HEK293 (cell line): Measurements from ENCODE around the gene APOH.

ENCODE experiments used
- CTCF ChIA-PET: fragments of 350-600 bp; formaldehyde crosslinking; extraction: SDS; loops from one replicate; lab custom pipeline; 2021; ENCODE audit warnings: antibody characterized with exemption; lab: Yijun Ruan, JAX
- POLR2A ChIA-PET: fragments of 300-600 bp; formaldehyde crosslinking; extraction: SDS; loops from one replicate; lab custom pipeline; 2020; ENCODE audit warnings: antibody characterized with exemption, inconsistent platforms; lab: Yijun Ruan, JAX
- H3K27ac ChIP-seq: fragments of 200-500 bp; sonication (Bioruptor generic); 2 replicates; pipeline ENCODE4 v1.5.1; 2014; ENCODE audit warnings: low read depth, low read length, control low read depth, inconsistent platforms; ENCODE audit errors: extremely low read depth
- H3K36me3 ChIP-seq, 2 experiments: fragments of 200-500 bp in 1 of 2; sonication (Bioruptor generic) in 1 of 2; 1 replicate in 1 of 2; 2 replicates in 1 of 2; pipeline ENCODE4 v1.5.1; 2014 to 2017; ENCODE audit warnings: inconsistent platforms in 2 of 2, low read length in 2 of 2; ENCODE audit not compliant: control insufficient read depth in 2 of 2, insufficient read depth in 1 of 2
- H3K4me1 ChIP-seq: fragments of 200-500 bp; sonication (Bioruptor generic); 2 replicates; pipeline ENCODE4 v1.5.1; 2014; ENCODE audit warnings: mild to moderate bottlenecking, low read length, inconsistent platforms; ENCODE audit not compliant: control insufficient read depth, insufficient read depth
- H3K4me3 ChIP-seq: 2 replicates; pipeline ENCODE4 v1.5.1; 2011; ENCODE audit warnings: low read depth, mild to moderate bottlenecking, control low read depth, low read length, moderate library complexity
- H3K9me3 ChIP-seq: fragments of 200-500 bp; sonication (Bioruptor generic); 2 replicates; pipeline ENCODE4 v1.5.1; 2014; ENCODE audit warnings: low read depth, low read length, inconsistent platforms; ENCODE audit not compliant: control insufficient read depth, insufficient read depth
- FEZF1 ChIP-seq: fragments of 450-650 bp; formaldehyde crosslinking; IDR thresholded peaks from 2 replicates; pipeline ENCODE4 v1.5.1; 2016; ENCODE audit warnings: missing biosample characterization, missing genetic modification characterization
- KLF9 ChIP-seq: fragments of 450-650 bp; formaldehyde crosslinking; IDR thresholded peaks from 2 replicates; pipeline ENCODE4 v1.5.1; 2016; ENCODE audit warnings: missing biosample characterization, missing genetic modification characterization, low read depth
- OSR2 ChIP-seq: fragments of 450-650 bp; formaldehyde crosslinking; IDR thresholded peaks from 2 replicates; pipeline ENCODE4 v1.5.1; 2016; ENCODE audit warnings: missing biosample characterization, missing genetic modification characterization
- PRDM1 ChIP-seq: fragments of 450-650 bp; formaldehyde crosslinking; IDR thresholded peaks from 2 replicates; pipeline ENCODE4; 2016; ENCODE audit warnings: missing biosample characterization, missing genetic modification characterization
- ZBTB8A ChIP-seq: fragments of 450-650 bp; formaldehyde crosslinking; IDR thresholded peaks from 2 replicates; pipeline ENCODE4 v1.5.1; 2016; ENCODE audit warnings: missing biosample characterization, missing genetic modification characterization
- ZNF114 ChIP-seq: fragments of 450-650 bp; formaldehyde crosslinking; IDR thresholded peaks from 2 replicates; pipeline ENCODE4 v1.5.0; 2017; ENCODE audit warnings: missing biosample characterization, missing genetic modification characterization
- ZNF16 ChIP-seq: fragments of 450-650 bp; formaldehyde crosslinking; IDR thresholded peaks from 2 replicates; pipeline ENCODE4 v1.5.1; 2016; ENCODE audit warnings: low read depth, missing biosample characterization, missing genetic modification characterization
- ZNF19 ChIP-seq: fragments of 450-650 bp; formaldehyde crosslinking; IDR thresholded peaks from 2 replicates; pipeline ENCODE4; 2016; ENCODE audit warnings: missing biosample characterization, missing genetic modification characterization, low read depth
- ZNF302 ChIP-seq: fragments of 450-650 bp; formaldehyde crosslinking; IDR thresholded peaks from 2 replicates; pipeline ENCODE4 v1.5.1; 2016; ENCODE audit warnings: missing biosample characterization, missing genetic modification characterization, low read depth
- ZNF548 ChIP-seq: fragments of 450-650 bp; formaldehyde crosslinking; IDR thresholded peaks from 2 replicates; pipeline ENCODE4 v1.5.1; 2016; ENCODE audit warnings: missing biosample characterization, missing genetic modification characterization
- ZNF623 ChIP-seq: fragments of 450-650 bp; formaldehyde crosslinking; IDR thresholded peaks from 2 replicates; pipeline ENCODE4 v1.5.1; 2016; ENCODE audit warnings: missing biosample characterization, missing genetic modification characterization
- ZNF768 ChIP-seq: fragments of 450-650 bp; formaldehyde crosslinking; IDR thresholded peaks from 2 replicates; pipeline ENCODE4 v1.5.1; 2018; ENCODE audit warnings: missing biosample characterization, mild to moderate bottlenecking, missing genetic modification characterization
- ZNF830 ChIP-seq: fragments of 450-650 bp; IDR thresholded peaks from 2 replicates; pipeline ENCODE4 v1.5.0; 2018; ENCODE audit warnings: missing biosample characterization, missing genetic modification characterization, low read depth, mild to moderate bottlenecking, moderate library complexity
- TF ChIP-seq, protein P1 (sequence below): fragments of 450-650 bp; formaldehyde crosslinking; IDR thresholded peaks from 2 replicates; pipeline ENCODE4 v1.5.1; 2017; ENCODE audit warnings: missing biosample characterization, missing genetic modification characterization
- TF ChIP-seq, protein P2 (sequence below): fragments of 450-650 bp; formaldehyde crosslinking; IDR thresholded peaks from 2 replicates; pipeline ENCODE4 v1.5.1; 2016; ENCODE audit warnings: missing biosample characterization, missing genetic modification characterization
- TF ChIP-seq, protein P3 (sequence below): fragments of 450-650 bp; formaldehyde crosslinking; IDR thresholded peaks from 2 replicates; pipeline ENCODE4 v1.5.1; 2016; ENCODE audit warnings: missing biosample characterization, missing genetic modification characterization
- TF ChIP-seq, protein P4 (sequence below): fragments of 450-650 bp; formaldehyde crosslinking; IDR thresholded peaks from 2 replicates; pipeline ENCODE4 v1.5.1; 2016; ENCODE audit warnings: missing biosample characterization, missing genetic modification characterization
- TF ChIP-seq, protein P5 (sequence below): fragments of 450-650 bp; formaldehyde crosslinking; IDR thresholded peaks from 2 replicates; pipeline ENCODE4 v1.5.1; 2016; ENCODE audit warnings: missing biosample characterization, missing genetic modification characterization

Gene APOH

DNA sequence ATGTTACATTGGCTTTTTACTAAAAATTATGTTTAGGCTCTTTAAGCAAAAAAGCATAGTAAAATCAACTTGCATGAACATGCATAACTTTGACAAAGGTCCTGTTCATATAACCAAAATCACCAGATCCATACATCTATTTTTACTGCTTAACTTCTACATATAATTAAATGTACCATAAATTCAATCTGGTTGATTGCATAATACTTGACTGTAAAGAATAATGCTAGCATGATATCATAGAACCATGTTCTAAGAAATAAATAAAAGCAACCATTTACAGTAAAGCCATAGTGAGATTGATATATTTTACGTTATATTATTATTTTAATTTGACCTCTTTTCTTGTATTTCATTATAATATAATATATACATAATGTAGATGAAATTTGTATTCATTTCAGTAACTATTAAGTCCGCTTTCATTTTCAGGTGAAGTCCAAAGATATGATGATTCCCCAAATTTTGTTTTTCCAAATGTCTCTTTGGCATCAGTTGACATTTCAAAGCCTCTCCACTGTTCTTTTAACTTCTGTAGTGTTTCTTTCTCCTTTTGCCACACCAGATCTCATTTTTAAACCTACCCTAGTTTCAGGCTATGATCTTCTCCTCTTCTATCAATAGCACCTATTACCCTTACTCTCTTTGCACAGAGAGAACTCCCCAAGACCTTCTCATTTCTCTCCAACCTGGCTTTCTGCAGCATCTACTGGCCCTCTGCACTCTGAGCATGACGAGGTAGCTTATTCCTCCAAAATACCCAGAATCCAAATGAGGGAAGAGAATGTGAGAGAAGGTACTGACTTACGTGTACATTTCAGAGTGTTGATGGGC, 1.8 kb downstream of the APOH start:
- POLR2A ChIA-PET, result no interaction called here
- Histone ChIP-seq H3K4me3 (no peak overlapping the region), H3K9me3 (no peaks in the 10 kb centered on the region), H3K36me3 (no peaks in the 10 kb centered on the region), H3K4me1 (no peaks in the 10 kb centered on the region), H3K27ac (no peak overlapping the region)
- CTCF ChIA-PET, result interaction anchor here (0.6 kb wide), 1 partner anchor 27 kb away, joined by 3 read pairs; no protein-coding TSS in a partner anchor
- no peak for TF ChIP-seq ZNF114 (tag by site-specific recombination)
- TF ChIP-seq, protein P1, sequence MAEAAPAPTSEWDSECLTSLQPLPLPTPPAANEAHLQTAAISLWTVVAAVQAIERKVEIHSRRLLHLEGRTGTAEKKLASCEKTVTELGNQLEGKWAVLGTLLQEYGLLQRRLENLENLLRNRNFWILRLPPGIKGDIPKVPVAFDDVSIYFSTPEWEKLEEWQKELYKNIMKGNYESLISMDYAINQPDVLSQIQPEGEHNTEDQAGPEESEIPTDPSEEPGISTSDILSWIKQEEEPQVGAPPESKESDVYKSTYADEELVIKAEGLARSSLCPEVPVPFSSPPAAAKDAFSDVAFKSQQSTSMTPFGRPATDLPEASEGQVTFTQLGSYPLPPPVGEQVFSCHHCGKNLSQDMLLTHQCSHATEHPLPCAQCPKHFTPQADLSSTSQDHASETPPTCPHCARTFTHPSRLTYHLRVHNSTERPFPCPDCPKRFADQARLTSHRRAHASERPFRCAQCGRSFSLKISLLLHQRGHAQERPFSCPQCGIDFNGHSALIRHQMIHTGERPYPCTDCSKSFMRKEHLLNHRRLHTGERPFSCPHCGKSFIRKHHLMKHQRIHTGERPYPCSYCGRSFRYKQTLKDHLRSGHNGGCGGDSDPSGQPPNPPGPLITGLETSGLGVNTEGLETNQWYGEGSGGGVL (tag by site-specific recombination), result no peak
- TF ChIP-seq, protein P2, sequence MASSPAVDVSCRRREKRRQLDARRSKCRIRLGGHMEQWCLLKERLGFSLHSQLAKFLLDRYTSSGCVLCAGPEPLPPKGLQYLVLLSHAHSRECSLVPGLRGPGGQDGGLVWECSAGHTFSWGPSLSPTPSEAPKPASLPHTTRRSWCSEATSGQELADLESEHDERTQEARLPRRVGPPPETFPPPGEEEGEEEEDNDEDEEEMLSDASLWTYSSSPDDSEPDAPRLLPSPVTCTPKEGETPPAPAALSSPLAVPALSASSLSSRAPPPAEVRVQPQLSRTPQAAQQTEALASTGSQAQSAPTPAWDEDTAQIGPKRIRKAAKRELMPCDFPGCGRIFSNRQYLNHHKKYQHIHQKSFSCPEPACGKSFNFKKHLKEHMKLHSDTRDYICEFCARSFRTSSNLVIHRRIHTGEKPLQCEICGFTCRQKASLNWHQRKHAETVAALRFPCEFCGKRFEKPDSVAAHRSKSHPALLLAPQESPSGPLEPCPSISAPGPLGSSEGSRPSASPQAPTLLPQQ (tag by site-specific recombination), result no peak
- no peak for TF ChIP-seq FEZF1 (tag by site-specific recombination)
- TF ChIP-seq, protein P3, sequence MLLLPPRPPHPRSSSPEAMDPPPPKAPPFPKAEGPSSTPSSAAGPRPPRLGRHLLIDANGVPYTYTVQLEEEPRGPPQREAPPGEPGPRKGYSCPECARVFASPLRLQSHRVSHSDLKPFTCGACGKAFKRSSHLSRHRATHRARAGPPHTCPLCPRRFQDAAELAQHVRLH (tag by site-specific recombination), result no peak
- TF ChIP-seq, protein P4, sequence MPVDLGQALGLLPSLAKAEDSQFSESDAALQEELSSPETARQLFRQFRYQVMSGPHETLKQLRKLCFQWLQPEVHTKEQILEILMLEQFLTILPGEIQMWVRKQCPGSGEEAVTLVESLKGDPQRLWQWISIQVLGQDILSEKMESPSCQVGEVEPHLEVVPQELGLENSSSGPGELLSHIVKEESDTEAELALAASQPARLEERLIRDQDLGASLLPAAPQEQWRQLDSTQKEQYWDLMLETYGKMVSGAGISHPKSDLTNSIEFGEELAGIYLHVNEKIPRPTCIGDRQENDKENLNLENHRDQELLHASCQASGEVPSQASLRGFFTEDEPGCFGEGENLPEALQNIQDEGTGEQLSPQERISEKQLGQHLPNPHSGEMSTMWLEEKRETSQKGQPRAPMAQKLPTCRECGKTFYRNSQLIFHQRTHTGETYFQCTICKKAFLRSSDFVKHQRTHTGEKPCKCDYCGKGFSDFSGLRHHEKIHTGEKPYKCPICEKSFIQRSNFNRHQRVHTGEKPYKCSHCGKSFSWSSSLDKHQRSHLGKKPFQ (tag by site-specific recombination), result no peak
- TF ChIP-seq ZNF623 (tag by site-specific recombination), result no peak
- no peak for TF ChIP-seq ZNF16 (tag by site-specific recombination)
- TF ChIP-seq, protein P5, sequence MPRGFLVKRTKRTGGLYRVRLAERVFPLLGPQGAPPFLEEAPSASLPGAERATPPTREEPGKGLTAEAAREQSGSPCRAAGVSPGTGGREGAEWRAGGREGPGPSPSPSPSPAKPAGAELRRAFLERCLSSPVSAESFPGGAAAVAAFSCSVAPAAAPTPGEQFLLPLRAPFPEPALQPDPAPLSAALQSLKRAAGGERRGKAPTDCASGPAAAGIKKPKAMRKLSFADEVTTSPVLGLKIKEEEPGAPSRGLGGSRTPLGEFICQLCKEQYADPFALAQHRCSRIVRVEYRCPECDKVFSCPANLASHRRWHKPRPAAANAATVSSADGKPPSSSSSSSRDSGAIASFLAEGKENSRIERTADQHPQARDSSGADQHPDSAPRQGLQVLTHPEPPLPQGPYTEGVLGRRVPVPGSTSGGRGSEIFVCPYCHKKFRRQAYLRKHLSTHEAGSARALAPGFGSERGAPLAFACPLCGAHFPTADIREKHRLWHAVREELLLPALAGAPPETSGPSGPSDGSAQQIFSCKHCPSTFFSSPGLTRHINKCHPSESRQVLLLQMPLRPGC, result no peak
- no peak for TF ChIP-seq ZNF548 (tag by site-specific recombination)
- TF ChIP-seq ZNF830 (tag by site-specific recombination), result no peak
- no peak for TF ChIP-seq ZNF302 (tag by site-specific recombination)
- no peak for TF ChIP-seq ZBTB8A (tag by site-specific recombination)
- TF ChIP-seq PRDM1, result no peak
- no peak for TF ChIP-seq KLF9 (tag by site-specific recombination)
- no peak for TF ChIP-seq ZNF19 (tag by site-specific recombination)
- TF ChIP-seq ZNF768 (tag by site-specific recombination), result no peak
- no peak for TF ChIP-seq OSR2 (tag by site-specific recombination)
